Stimulated activated naive B cell treated with anti-CD40 and anti-IgM and Interleukin-4, amounts not matched to agents 10 μg/mL and 1 μg/mL and 100 μg/mL, for 72 hours (primary cell): Measurements from ENCODE around the gene TPST2.

Experiments
- ATAC-seq, 2 donors: fragments of 150-1000 bp; cut with Tn5 transposase; replicated peaks; 2 replicates each; pipeline ENCODE4 v1.10.0; 2021; ENCODE audit warnings: moderate library complexity in 1 of 2
- DNase-seq: peaks from one replicate; pipeline ENCODE4 v3.0.0; 2021
- H3K27ac Mint-ChIP-seq: one replicate; pipeline ENCODE4 v1.8.0; 2022; ENCODE audit warnings: mild to moderate bottlenecking, mixed read lengths
- H3K27me3 Mint-ChIP-seq, 2 donors: one replicate each; pipeline ENCODE4 v1.8.0; 2022; ENCODE audit warnings: mixed read lengths in 2 of 2
- H3K36me3 Mint-ChIP-seq, 2 donors: one replicate each; pipeline ENCODE4 v1.8.0; 2022; ENCODE audit warnings: mixed read lengths in 2 of 2, mild to moderate bottlenecking in 1 of 2
- H3K4me1 Mint-ChIP-seq, 2 donors: one replicate each; pipeline ENCODE4 v1.8.0; 2022; ENCODE audit warnings: mixed read lengths in 2 of 2, mild to moderate bottlenecking in 1 of 2
- H3K4me3 Mint-ChIP-seq, 2 donors: one replicate each; pipeline ENCODE4 v1.8.0; 2022; ENCODE audit warnings: mild to moderate bottlenecking in 2 of 2, mixed read lengths in 2 of 2, moderate library complexity in 1 of 2
- H3K9me3 Mint-ChIP-seq, 2 donors: one replicate each; pipeline ENCODE4 v1.8.0; 2022; ENCODE audit warnings: mixed read lengths in 2 of 2, mild to moderate bottlenecking in 1 of 2

TPST2 gene

GRCh38 chr22:26580240-26580962 is 9.5 kb downstream of the TPST2 start:
- peak overlapping the region in 1 of 2 donors; percentile 60 for H3K4me3 Mint-ChIP-seq
- no peaks in the 10 kb centered on the region for H3K27me3 Mint-ChIP-seq
- H3K4me1 Mint-ChIP-seq = peaks cover 27 to 36% of the 10 kb centered on the region in 2 donors
- no peaks in the 10 kb centered on the region for H3K9me3 Mint-ChIP-seq
- ATAC-seq (no peak), DNase-seq (no peak)
- peak overlapping the region; percentile 73 for H3K27ac Mint-ChIP-seq
- H3K36me3 Mint-ChIP-seq = peaks cover 5 to 12% of the 10 kb centered on the region in 2 donors

GRCh38 chr22:26579331-26579886 is 10.5 kb downstream of the TPST2 start:
- Mint-ChIP-seq H3K4me3 (peak overlapping the region; percentile 60 to 63), H3K36me3 (peaks cover 7 to 12% of the 10 kb centered on the region in 2 donors), H3K4me1 (peaks cover 27 to 41% of the 10 kb centered on the region in 2 donors), H3K27ac (peak overlapping the region; percentile 73), H3K9me3 (no peaks in the 10 kb centered on the region), H3K27me3 (no peaks in the 10 kb centered on the region)
- peak; percentile 59 for DNase-seq
- ATAC-seq = peak; percentile 97 to 98

- Mint-ChIP-seq H3K9me3 (no peaks in the 10 kb centered on the region), H3K4me1 (peaks cover 39 to 57% of the 10 kb centered on the region in 2 donors), H3K4me3 (no peak overlapping the region), H3K27ac (no peak overlapping the region), H3K27me3 (no peaks in the 10 kb centered on the region), H3K36me3 (peaks cover 7 to 12% of the 10 kb centered on the region in 2 donors)
- DNase-seq = no peak
- ATAC-seq = no peak
These were observed 12.9 kb downstream of the TPST2 start for GRCh38 chr22:26577081-26577480.

DNA sequence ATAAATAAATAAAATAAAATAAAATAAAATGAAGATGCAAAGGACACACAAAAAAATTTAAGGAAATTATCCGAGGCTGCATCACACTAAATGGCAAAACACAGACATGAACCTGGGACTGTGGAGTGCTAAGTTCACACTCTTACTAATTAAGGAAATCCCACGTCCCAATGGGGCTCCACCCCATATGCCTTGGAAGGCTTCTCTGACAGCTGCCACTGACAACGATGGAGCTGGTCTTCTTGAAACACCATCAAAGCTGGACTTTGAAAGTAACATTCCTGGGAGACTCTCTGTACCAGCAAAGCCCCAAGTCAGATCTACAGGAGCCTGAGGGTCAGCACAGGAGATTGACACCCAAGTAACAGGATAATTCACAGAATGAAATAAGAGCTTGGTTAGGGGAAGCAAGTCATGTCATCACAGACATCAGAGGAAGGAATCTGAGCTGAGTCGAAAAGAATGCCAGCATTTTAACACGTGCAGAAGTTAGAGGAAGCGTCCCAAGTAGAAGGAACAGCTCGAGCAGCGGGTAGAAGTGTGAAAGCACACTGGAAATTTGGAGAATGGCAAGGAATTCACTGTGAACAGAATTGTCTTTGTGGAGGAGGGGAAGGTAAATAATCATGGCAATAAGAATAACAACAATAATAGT is 13.8 kb downstream of the TPST2 start:
- Mint-ChIP-seq H3K4me3 (no peak overlapping the region), H3K27ac (no peak overlapping the region), H3K9me3 (no peaks in the 10 kb centered on the region), H3K4me1 (peaks cover 45 to 63% of the 10 kb centered on the region in 2 donors), H3K36me3 (peaks cover 7 to 14% of the 10 kb centered on the region in 2 donors), H3K27me3 (no peaks in the 10 kb centered on the region)
- ATAC-seq (no peak), DNase-seq (no peak)

DNA sequence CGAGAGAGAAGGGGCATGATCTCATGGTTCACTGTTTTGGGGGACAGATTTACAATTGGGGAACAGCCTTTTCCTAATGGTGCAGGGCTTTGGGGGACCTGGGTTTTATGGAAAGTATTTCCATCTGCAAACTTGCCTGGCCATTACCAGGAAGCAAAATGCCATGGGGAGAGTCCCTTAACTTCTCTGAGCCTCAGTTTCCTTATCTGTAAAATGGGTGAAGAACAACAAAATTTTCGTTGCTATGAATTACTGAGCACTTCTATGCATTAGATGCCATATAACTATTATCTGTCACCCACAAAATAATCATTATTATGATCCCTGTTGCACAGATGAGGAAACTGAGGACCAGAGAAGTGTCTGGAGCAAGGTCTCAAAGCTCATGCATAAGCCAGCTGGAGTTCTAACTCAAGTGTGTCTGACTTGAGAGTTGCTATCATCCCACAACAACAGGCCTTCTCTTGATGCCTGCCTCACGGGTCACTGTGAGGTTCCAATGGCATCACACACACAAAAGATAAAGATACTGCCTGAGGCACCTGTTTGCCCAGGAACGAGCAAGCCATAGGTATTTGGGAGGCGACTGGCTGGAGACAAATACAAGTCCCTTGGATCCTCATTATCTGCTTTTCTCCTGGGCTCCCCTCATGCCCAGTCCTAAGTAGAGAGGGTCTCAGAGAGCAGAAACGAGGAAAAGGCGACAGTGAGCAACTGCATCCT is 15.8 kb downstream of the TPST2 start:
- Mint-ChIP-seq H3K27me3 (no peaks in the 10 kb centered on the region), H3K36me3 (peaks cover 7 to 21% of the 10 kb centered on the region in 2 donors), H3K4me3 (no peak overlapping the region), H3K9me3 (no peaks in the 10 kb centered on the region), H3K27ac (no peak overlapping the region), H3K4me1 (peaks cover 44 to 66% of the 10 kb centered on the region in 2 donors)
- ATAC-seq = no peak
- DNase-seq = no peak

DNA sequence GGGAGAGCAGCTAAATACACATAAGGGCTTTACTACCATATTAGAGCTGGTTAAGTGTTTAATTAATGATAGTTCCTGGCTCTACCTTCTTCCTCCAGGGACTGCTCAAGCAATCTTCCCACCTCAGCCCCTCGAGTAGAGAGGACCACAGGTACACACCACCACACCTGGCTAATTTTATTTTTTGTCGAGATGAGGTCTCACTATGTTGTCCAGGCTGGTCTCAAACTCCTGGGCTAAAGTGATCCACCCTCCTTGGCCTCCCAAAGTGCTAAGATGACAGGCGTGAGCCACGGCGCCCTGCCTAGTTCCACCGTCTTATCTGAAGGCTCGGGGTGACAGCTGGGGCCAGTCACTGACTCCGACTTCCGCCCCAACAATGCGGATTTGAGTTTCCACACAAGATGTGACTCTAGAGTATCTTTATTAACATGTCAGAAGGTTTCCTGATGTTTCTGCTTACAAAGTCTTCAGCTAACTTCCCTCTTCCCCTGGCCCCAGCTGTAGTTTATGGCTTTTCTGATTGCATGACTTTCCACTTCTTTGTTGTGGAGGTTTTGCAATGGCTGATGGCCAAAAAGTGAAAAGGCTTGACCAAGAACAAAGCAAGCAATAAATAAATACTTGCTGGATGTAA is 16.8 kb downstream of the TPST2 start:
- Mint-ChIP-seq H3K27me3 (no peaks in the 10 kb centered on the region), H3K4me1 (peaks cover 41 to 56% of the 10 kb centered on the region in 2 donors), H3K27ac (peak overlapping the region; percentile 90), H3K9me3 (no peaks in the 10 kb centered on the region), H3K4me3 (peak overlapping the region; percentile 42 to 69), H3K36me3 (peaks cover 7 to 24% of the 10 kb centered on the region in 2 donors)
- DNase-seq (no peak), ATAC-seq (peak; percentile 85 to 89)

GRCh38 chr22:26570864-26571525 is 18.9 kb downstream of the TPST2 start:
- no peak for DNase-seq

DNA sequence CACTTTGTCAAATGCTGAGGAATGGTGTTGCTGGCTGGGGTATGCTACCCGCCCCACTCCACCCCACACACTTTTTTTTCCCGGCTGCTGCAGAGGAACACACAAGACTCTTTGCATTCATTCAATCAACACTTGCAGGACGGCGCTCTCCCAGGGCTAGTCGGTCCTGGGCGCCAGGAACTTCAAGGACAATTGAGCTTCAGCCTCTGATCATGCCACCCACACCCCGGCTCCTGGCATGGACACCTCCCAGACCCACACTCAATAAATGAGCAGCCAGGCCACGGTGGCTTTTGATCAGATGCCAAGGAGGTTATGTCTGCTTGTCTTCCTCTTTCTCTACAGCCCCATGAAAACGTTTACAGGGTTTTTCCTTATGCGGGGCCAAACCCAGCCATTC is 19.8 kb downstream of the TPST2 start:
- H3K9me3 Mint-ChIP-seq = no peaks in the 10 kb centered on the region
- H3K27ac Mint-ChIP-seq = no peak overlapping the region
- no peak for DNase-seq

More at GRCh38 chr22:26570864-26571525, 18.9 kb downstream of the TPST2 start:
- peaks cover 5 to 23% of the 10 kb centered on the region in 2 donors for H3K36me3 Mint-ChIP-seq
- peaks cover 39 to 58% of the 10 kb centered on the region in 2 donors for H3K4me1 Mint-ChIP-seq
- H3K27ac Mint-ChIP-seq = no peak overlapping the region
- no peaks in the 10 kb centered on the region for H3K9me3 Mint-ChIP-seq
- no peaks in the 10 kb centered on the region for H3K27me3 Mint-ChIP-seq
- no peak for ATAC-seq
- no peak overlapping the region for H3K4me3 Mint-ChIP-seq

GRCh38 chr22:26568207-26568706 is 21.7 kb downstream of the TPST2 start:
- Mint-ChIP-seq H3K4me3 (no peak overlapping the region), H3K9me3 (no peaks in the 10 kb centered on the region), H3K27ac (no peak overlapping the region), H3K36me3 (peaks cover 5 to 19% of the 10 kb centered on the region in 2 donors), H3K27me3 (no peaks in the 10 kb centered on the region), H3K4me1 (peaks cover 33 to 47% of the 10 kb centered on the region in 2 donors)
- DNase-seq = no peak
- no peak for ATAC-seq

More for the DNA sequence above, 19.8 kb downstream of the TPST2 start:
- Mint-ChIP-seq H3K4me1 (peaks cover 36 to 53% of the 10 kb centered on the region in 2 donors), H3K36me3 (peaks cover 2 to 23% of the 10 kb centered on the region in 2 donors), H3K27me3 (no peaks in the 10 kb centered on the region), H3K4me3 (no peak overlapping the region)
- no peak for ATAC-seq

- DNase-seq (no peak), ATAC-seq (no peak)
- H3K36me3 Mint-ChIP-seq = peaks cover 5 to 15% of the 10 kb centered on the region in 2 donors
- peaks cover 27 to 40% of the 10 kb centered on the region in 2 donors for H3K4me1 Mint-ChIP-seq
- H3K4me3 Mint-ChIP-seq = no peak overlapping the region
- H3K27me3 Mint-ChIP-seq = no peaks in the 10 kb centered on the region
- H3K27ac Mint-ChIP-seq = no peak overlapping the region
- no peaks in the 10 kb centered on the region for H3K9me3 Mint-ChIP-seq
These were observed 22.3 kb downstream of the TPST2 start for GRCh38 chr22:26567610-26568009.

DNA sequence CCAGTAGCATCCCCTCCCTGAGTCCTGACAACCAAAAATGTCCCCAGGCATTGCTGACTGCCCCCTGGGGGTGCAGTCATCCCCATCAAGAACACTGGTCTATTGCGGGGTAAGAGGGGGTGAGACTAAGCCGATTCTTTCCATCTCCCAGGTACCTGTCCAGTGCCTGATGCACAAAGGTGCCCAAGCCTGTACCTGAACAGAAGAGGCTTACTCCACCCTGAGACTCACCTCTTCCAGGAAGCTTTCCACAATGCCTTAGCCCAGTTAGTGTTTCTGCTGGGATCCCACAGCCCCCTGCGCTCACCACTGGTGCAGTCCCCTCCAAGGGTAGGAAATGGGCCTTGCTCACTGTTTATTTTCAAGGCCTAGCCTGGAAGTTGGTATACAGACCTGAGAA is 22.9 kb downstream of the TPST2 start:
- Mint-ChIP-seq H3K4me3 (no peak overlapping the region), H3K27me3 (no peaks in the 10 kb centered on the region), H3K36me3 (peaks cover 5 to 15% of the 10 kb centered on the region in 2 donors), H3K9me3 (no peaks in the 10 kb centered on the region), H3K27ac (peak overlapping the region; percentile 77), H3K4me1 (peaks cover 25 to 37% of the 10 kb centered on the region in 2 donors)
- no peak for DNase-seq
- no peak for ATAC-seq

GRCh38 chr22:26565889-26566288 is 24.0 kb downstream of the TPST2 start:
- no peaks in the 10 kb centered on the region for H3K27me3 Mint-ChIP-seq
- no peak for DNase-seq
- peaks cover 17 to 29% of the 10 kb centered on the region in 2 donors for H3K4me1 Mint-ChIP-seq
- ATAC-seq = no peak
- no peaks in the 10 kb centered on the region for H3K9me3 Mint-ChIP-seq
- H3K36me3 Mint-ChIP-seq = peaks cover 5 to 11% of the 10 kb centered on the region in 2 donors
- no peak overlapping the region for H3K27ac Mint-ChIP-seq
- no peak overlapping the region for H3K4me3 Mint-ChIP-seq

- H3K4me3 Mint-ChIP-seq = no peak overlapping the region
- H3K4me1 Mint-ChIP-seq = peaks cover 12 to 25% of the 10 kb centered on the region in 2 donors
- DNase-seq (no peak), ATAC-seq (no peak)
- peaks cover 5 to 11% of the 10 kb centered on the region in 2 donors for H3K36me3 Mint-ChIP-seq
- H3K27ac Mint-ChIP-seq = no peak overlapping the region
- no peaks in the 10 kb centered on the region for H3K9me3 Mint-ChIP-seq
- no peaks in the 10 kb centered on the region for H3K27me3 Mint-ChIP-seq
These were observed 24.8 kb downstream of the TPST2 start for GRCh38 chr22:26565181-26565580.
